ENCODE measurements around the gene NUP62CL.
A peak's percentile ranks its signal among the peaks of the same experiment; 100 is the strongest.
"Not testable (repeated sequence)": the region's sequence is repeated elsewhere in the genome, so short reads cannot be mapped to it uniquely, and the experiment has no call there.

Gene NUP62CL

DNA sequence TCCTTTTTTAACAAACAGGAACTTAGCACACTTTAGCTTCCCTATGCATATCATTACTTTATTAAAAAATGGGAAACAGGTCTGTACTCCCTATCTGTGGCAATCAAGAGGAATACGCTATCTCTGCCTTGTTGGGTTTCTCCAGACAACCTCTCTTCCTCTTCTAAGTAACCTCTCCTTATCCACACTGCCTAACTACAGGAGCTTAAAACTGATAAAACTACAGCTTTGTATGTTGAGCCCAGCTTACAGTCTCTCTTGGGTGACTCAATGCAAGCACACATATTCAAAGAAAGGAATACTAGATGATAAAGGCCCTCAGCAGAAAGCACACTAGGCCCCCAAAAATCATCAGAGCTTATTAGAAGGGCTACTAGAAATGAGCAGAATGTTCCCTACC lies 8.9 kb downstream of the NUP62CL start:
- no peaks in the 10 kb centered on the region for H3K36me3 ChIP-seq (ENCODE audit: control insufficient read depth, insufficient read depth, low read length)
- TF ChIP-seq, protein P1, sequence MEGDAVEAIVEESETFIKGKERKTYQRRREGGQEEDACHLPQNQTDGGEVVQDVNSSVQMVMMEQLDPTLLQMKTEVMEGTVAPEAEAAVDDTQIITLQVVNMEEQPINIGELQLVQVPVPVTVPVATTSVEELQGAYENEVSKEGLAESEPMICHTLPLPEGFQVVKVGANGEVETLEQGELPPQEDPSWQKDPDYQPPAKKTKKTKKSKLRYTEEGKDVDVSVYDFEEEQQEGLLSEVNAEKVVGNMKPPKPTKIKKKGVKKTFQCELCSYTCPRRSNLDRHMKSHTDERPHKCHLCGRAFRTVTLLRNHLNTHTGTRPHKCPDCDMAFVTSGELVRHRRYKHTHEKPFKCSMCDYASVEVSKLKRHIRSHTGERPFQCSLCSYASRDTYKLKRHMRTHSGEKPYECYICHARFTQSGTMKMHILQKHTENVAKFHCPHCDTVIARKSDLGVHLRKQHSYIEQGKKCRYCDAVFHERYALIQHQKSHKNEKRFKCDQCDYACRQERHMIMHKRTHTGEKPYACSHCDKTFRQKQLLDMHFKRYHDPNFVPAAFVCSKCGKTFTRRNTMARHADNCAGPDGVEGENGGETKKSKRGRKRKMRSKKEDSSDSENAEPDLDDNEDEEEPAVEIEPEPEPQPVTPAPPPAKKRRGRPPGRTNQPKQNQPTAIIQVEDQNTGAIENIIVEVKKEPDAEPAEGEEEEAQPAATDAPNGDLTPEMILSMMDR (IDR thresholded peaks at IDR 0.05; ENCODE audit: insufficient read depth, low read length, poor library complexity, severe bottlenecking) = no peak
- no peak for DNase-seq (ENCODE audit: extremely low read depth, insufficient read length)
- H3K4me3 ChIP-seq (replicated peaks; ENCODE audit: low read depth, low read length) = no peak overlapping the region
- no peaks in the 10 kb centered on the region for H3K27me3 ChIP-seq (replicated peaks; ENCODE audit: control insufficient read depth, insufficient read depth, low read length)

DNA sequence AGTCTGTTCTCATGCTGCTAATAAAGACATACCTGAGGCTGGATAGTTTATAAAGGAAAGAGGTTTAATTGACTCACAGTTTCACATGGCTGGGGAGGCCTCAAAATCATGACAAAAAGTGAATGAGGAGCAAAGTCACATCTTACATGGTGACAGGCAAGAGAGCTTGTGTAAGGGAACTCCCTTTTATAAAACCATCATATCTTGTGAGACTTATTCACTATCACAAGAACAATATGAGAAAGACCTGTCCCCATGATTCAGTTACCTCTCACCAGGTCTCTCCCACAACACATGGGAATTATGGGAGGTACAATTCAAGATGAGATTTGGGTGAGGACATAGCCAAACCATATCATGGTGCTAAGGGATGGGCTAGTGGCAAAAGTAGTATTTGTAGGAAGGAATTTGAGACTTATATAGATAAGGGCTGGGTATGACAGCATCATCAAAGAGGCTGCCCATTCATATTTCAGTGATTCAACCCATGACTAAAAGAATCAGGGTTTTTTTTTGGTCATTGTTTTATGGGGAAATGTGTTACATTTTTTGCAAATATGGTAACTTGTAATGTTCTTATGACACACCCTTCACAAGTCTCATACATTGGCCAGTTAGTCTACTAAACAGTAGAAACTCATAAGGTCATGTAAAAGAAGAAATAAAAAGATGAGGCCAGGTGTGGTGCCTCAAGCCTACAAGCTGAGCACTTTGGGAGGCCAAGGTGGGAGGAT lies 34.7 kb downstream of the NUP62CL start:
- no peak overlapping the region for H3K4me3 ChIP-seq (replicated peaks; ENCODE audit: low read depth, low read length)
- TF ChIP-seq, protein P1 (IDR thresholded peaks at IDR 0.05; ENCODE audit: insufficient read depth, low read length, poor library complexity, severe bottlenecking) = no peak
- DNase-seq (ENCODE audit: extremely low read depth, insufficient read length) = no peak
- H3K27me3 ChIP-seq (replicated peaks; ENCODE audit: control insufficient read depth, insufficient read depth, low read length) = no peaks in the 10 kb centered on the region
- no peaks in the 10 kb centered on the region for H3K36me3 ChIP-seq (ENCODE audit: control insufficient read depth, insufficient read depth, low read length)

- H3K27me3 ChIP-seq (replicated peaks; ENCODE audit: control insufficient read depth, insufficient read depth, low read length) = no peaks in the 10 kb centered on the region
- DNase-seq (ENCODE audit: extremely low read depth, insufficient read length) = no peak
- H3K36me3 ChIP-seq (ENCODE audit: control insufficient read depth, insufficient read depth, low read length) = no peaks in the 10 kb centered on the region
Measured at GRCh38 chrX:107168712-107169111, 37.5 kb downstream of the NUP62CL start.

GRCh38 chrX:107168257-107168656 lies 38.0 kb downstream of the NUP62CL start:
- Histone ChIP-seq H3K27me3 (replicated peaks; ENCODE audit: control insufficient read depth, insufficient read depth, low read length) (no peaks in the 10 kb centered on the region), H3K36me3 (ENCODE audit: control insufficient read depth, insufficient read depth, low read length) (no peaks in the 10 kb centered on the region), H3K4me3 (replicated peaks; ENCODE audit: low read depth, low read length) (no peak overlapping the region)
- DNase-seq (ENCODE audit: extremely low read depth, insufficient read length) = no peak
- TF ChIP-seq, protein P1 (IDR thresholded peaks at IDR 0.05; ENCODE audit: insufficient read depth, low read length, poor library complexity, severe bottlenecking) = no peak

More at GRCh38 chrX:107168712-107169111, 37.5 kb downstream of the NUP62CL start:
- H3K4me3 ChIP-seq (replicated peaks; ENCODE audit: low read depth, low read length) = no peak overlapping the region
- TF ChIP-seq, protein P1 (IDR thresholded peaks at IDR 0.05; ENCODE audit: insufficient read depth, low read length, poor library complexity, severe bottlenecking) = no peak

DNA sequence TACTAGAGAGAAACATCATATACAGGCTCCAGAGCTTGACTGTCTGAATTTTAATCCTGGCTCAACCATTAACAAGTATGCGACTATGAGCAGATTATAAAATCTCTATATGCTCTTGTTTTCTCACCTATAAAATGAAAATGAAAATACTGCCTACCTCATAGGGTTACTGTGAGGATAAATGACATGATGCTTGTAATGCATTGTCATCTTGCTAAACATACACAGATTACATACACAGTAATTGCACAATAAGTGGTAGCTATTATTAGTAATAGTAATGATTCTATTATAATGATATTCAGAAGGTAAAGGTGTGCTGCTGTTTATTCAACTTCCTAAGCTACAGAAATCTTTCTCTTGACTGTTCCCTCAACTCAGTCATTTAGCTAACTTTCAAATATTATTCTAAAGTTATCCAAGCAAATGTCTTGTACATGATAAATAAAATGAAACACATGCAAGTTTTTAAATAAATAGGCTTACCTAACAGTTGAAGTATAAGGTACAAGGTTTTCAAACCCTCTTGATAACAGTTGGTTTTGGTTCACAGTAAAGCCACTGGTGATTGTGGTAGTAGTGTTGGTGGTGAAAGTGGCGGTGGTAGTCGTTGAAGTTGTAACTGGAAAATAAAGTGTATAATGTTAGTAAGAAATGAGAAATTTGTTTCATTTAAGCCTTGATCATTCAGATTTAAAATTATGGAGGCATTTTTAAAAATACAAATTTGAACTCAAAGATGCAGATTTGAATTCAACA lies 38.9 kb downstream of the NUP62CL start:
- TF ChIP-seq, protein P1 (IDR thresholded peaks at IDR 0.05; ENCODE audit: insufficient read depth, low read length, poor library complexity, severe bottlenecking) = no peak
- Histone ChIP-seq H3K4me3 (replicated peaks; ENCODE audit: low read depth, low read length) (no peak overlapping the region), H3K27me3 (replicated peaks; ENCODE audit: control insufficient read depth, insufficient read depth, low read length) (no peaks in the 10 kb centered on the region), H3K36me3 (ENCODE audit: control insufficient read depth, insufficient read depth, low read length) (no peaks in the 10 kb centered on the region)
- DNase-seq (ENCODE audit: extremely low read depth, insufficient read length) = no peak

DNA sequence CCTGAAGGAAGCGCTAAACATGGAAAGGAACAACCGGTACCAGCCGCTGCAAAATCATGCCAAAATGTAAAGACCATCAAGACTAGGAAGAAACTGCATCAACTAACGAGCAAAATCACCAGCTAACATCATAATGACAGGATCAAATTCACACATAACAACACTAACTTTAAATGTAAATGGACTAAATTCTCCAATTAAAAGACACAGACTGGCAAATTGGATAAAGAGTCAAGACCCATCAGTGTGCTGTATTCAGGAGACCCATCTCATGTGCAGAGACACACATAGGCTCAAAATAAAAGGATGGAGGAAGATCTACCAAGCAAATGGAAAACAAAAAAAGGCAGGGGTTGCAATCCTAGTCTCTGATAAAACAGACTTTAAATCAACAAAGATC lies 48.6 kb downstream of the NUP62CL start:
- not testable (repeated sequence) for H3K36me3 ChIP-seq (ENCODE audit: control insufficient read depth, insufficient read depth, low read length); DNase-seq (ENCODE audit: extremely low read depth, insufficient read length); H3K4me3 ChIP-seq (replicated peaks; ENCODE audit: low read depth, low read length); H3K27me3 ChIP-seq (replicated peaks; ENCODE audit: control insufficient read depth, insufficient read depth, low read length)

DNA sequence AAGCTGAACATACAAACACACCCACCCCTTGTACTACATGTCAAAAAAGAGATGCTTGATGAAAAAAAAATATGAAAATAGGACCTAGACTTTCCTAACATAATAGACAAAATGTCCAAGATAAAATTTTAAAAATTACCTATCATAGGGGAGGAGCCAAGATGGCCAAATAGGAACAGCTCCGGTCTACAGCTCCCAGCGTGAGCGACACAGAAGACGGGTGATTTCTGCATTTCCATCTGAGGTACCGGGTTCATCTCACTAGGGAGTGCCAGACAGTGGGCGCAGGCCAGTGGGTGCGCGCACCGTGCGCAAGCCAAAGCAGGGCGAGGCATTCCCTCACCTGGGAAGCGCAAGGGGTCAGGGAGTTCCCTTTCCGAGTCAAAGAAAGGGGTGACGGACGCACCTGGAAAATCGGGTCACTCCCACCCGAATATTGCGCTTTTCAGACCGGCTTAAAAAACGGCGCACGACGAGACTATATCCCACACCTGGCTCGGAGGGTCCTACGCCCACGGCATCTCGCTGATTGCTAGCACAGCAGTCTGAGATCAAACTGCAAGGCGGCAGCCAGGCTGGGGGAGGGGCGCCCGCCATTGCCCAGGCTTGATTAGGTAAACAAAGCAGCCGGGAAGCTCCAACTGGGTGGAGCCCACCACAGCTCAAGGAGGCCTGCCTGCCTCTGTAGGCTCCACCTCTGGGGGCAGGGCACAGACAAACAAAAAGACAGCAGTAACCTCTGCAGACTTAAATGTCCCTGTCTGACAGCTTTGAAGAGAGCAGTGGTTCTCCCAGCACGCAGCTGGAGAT lies 50.4 kb downstream of the NUP62CL start:
- peak overlapping the region; percentile 10; the same call in 1 of the 2 replicates for H3K4me3 ChIP-seq (replicated peaks; ENCODE audit: low read depth, low read length)
- H3K36me3 ChIP-seq (ENCODE audit: control insufficient read depth, insufficient read depth, low read length); DNase-seq (ENCODE audit: extremely low read depth, insufficient read length); H3K27me3 ChIP-seq (replicated peaks; ENCODE audit: control insufficient read depth, insufficient read depth, low read length): not testable (repeated sequence)

Measured in GM06990 (cell line).